GM19463 (cell line): Measurements from ENCODE around the gene OR51B4.
"Not testable (repeated sequence)": the region's sequence is repeated elsewhere in the genome, so short reads cannot be mapped to it uniquely, and the experiment has no call there.

ENCODE experiments used
- ATAC-seq: cut with Tn5 transposase; IDR thresholded peaks from one replicate; pipeline ENCODE4 v1.9.1; 2021; ENCODE audit warnings: mild to moderate bottlenecking, moderate library complexity; ENCODE audit not compliant: unreplicated experiment

The OR51B4 gene, protein sequence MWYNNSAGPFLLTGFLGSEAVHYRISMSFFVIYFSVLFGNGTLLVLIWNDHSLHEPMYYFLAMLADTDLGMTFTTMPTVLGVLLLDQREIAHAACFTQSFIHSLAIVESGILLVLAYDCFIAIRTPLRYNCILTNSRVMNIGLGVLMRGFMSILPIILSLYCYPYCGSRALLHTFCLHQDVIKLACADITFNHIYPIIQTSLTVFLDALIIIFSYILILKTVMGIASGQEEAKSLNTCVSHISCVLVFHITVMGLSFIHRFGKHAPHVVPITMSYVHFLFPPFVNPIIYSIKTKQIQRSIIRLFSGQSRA

GRCh38 chr11:5301846-5302245 is at the start of gene OR51B4:
Gene OR51B4, minus strand, starts transcription at chr11:5301946. Its CDS starts 0 bp downstream, at chr11:5301946.
- ATAC-seq: no peak

- ATAC-seq: no peak
Measured at GRCh38 chr11:5351208-5351607, 49.5 kb upstream of the OR51B4 start, which contains the start of gene OR51B6. Gene OR51B6, plus strand, starts transcription at chr11:5351508. Its CDS starts 0 bp downstream, at chr11:5351508.

GRCh38 chr11:5349550-5349949 is 47.8 kb upstream of the OR51B4 start:
- no peak for ATAC-seq

- ATAC-seq: no peak
Measured at GRCh38 chr11:5348551-5349194, 46.9 kb upstream of the OR51B4 start.

- ATAC-seq: no peak
Measured at GRCh38 chr11:5345831-5346230, 44.1 kb upstream of the OR51B4 start.

DNA sequence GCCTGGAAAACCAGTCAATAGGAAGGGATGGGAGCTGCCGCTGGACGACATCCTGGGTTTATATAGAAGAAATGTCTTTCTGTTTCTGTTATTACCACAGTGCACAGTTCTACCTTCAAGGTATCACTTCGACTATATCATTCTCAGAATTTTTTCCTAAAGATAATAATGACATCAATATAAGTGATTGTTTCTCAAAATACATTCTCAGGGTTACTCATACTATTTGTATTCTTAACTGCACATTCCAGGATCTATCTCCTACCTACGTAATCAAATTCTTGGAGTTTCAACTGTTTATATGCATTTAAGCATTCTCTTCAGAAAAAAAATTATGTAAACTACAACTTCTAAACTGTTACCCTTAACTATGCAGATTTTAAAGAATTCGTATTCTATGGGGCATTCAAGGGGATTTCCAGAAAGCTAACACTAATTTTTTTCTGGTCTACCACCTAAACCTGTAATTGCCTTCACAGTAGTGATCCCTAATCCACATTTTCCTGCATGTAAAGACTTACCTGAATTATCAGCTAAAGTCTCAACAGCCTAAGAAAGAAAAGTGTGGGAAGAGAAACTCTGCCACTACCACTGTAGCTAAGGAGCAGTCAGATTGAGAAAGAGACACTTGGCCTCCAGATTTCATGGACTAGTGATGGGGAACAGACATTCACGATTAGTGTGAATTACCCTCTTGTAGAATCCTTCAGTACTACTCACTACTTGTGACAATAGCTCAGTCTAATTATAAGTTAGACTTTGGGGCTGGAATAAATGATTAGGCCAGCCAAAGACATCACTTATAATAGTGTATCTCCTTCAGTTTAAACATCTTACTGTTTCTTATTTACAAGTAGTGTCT is 42.0 kb upstream of the OR51B4 start, which contains the start of gene OR51B5:
TSS of gene OR51B5 (minus strand) at position 51 of the 862 bp plus-strand sequence. CDS start at position 51, 0 bp downstream.
- no peak for ATAC-seq

GRCh38 chr11:5339771-5340322 is 38.1 kb upstream of the OR51B4 start:
- ATAC-seq: peak; percentile 73

DNA sequence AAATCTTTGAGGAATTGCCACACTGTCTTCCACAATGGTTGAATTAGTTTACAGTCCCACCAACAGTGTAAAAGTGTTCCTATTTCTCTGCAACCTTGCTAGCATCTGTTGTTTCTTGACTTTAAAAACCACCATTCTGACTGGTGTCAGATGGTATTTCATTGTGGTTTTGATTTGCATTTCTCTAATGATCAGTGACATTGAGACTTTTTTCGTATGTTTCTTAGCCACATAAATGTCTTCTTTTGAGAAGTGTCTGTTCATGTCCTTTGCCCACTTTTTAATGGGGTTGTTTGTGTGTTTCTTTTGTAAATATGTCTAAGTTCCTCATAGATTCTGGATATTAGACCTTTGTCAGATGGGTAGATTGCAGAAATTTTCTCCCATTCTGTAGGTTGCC is 35.5 kb upstream of the OR51B4 start:
- ATAC-seq: not testable (repeated sequence)

GRCh38 chr11:5336331-5336730 is 34.6 kb upstream of the OR51B4 start:
- no peak for ATAC-seq

DNA sequence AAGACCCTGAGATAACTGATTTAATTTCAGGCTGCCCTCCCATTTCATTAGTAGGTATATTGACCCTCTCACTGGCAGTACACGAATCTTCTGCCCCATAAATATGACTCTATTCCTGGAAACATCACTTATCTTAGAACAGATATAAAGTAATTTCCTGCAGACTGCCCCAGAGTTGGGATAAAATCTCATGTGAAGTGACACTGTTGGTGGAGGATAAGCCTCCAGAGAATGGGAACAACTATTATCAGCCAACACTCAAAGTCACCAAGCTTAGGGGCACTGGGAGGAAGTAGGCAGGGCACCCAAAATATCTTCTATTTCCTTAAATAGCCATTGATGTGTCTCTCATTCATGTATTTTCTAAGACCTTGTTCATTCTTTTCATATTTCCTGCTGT is 33.4 kb upstream of the OR51B4 start:
- ATAC-seq: no peak

DNA sequence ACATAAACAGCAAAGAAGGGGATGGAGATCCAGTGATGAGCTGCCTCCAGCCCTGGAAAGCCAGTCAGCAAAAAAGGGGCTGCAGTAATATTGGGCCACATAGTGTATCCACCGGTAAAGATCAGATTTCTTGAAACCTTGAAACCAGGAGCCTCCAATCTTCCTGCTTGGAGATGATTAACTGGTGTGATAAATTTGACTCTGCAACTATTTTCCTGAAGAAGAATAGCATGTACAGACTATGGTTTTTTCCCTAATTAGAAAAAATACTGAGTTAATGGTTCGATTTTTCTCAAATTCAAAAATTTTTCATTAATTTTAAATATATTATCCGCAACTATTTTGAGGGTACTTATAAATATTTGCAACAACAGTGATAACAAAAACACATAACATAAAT is 22.5 kb upstream of the OR51B4 start, which contains the start of gene OR51B2:
TSS of gene OR51B2 (minus strand) at position 101 of the 400 bp plus-strand sequence. CDS start at position 101, 0 bp downstream.
- no peak for ATAC-seq

GRCh38 chr11:5317292-5317691 is 15.5 kb upstream of the OR51B4 start:
- ATAC-seq: no peak

- ATAC-seq: not testable (repeated sequence)
Measured at GRCh38 chr11:5313326-5314023, 11.7 kb upstream of the OR51B4 start.

DNA sequence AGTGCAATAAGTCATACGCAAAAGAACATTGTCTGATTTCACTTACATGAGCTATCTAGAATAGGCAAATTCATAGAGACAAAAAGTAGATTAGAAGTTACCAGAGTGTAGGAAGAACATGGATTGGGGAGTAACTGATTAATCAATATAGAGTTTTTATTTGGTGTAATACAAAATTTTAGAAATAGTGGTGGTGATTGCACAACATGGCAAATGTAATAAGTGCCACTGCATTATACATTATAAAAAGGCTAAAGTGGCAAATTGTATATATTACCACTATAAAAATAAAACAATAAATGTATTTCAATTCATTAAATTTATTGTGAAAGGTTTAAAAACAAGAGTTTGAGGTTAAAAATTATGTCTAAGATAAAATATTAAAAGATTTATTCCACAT is 8.7 kb upstream of the OR51B4 start:
- no peak for ATAC-seq

DNA sequence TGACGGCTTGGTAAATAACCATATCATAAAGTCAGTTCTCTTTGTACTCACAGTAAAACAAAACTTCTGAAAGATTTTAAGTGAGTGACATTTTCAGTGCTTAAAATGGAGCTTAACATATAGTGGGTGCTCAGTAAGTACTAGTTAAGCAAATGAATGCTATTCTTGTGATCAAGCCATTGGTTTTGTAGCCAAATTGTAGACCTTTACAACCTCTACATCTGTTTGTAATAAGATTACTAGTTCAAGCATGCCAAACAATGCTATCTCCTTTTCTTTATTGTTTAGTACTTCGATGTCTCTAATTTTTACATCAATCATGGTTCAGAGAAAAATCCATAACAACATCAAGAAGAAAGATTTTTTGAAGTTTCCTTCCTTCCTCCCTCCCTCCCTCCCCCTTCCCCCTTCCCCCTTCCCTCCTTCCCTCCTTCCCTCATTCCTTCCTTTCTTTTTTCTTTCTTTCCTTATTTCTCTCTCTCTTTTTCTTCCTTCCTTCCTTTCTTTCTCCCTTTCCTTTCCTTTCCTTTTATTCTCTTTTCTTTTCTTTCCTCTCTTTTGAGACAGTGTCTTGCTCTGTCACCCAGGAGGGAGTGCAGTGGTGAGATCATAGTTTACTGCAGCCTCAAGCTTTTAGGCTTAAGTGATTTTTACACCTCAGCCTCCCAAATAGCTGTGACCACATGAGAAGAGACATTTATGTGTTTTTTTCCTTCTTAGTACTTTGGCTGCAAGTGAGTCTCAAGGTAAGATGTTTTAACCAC is 5.7 kb upstream of the OR51B4 start:
- ATAC-seq: no peak

- no peak for ATAC-seq
Measured at GRCh38 chr11:5304046-5304445, 2.3 kb upstream of the OR51B4 start.

DNA sequence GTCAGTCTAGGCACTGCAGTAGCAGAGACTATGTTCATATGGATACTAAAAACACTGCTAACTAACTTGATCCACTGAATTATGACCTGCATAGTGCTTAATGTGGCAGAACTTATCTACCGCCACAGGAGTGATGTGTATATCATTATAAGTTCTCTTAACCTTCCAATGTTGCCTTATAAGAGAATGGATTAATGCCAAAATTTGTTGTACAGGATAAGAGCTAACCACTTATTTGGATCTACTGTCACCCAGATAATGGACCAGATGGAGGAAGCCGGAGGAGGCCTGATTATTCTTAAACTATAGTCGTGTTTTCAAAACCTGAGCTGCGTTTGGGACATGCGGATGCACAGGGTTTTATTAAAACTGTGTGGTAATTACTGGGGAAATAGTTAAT is 1.9 kb upstream of the OR51B4 start:
- ATAC-seq: no peak

- no peak for ATAC-seq
Measured at GRCh38 chr11:5300251-5300650, 1.5 kb downstream of the OR51B4 start.

DNA sequence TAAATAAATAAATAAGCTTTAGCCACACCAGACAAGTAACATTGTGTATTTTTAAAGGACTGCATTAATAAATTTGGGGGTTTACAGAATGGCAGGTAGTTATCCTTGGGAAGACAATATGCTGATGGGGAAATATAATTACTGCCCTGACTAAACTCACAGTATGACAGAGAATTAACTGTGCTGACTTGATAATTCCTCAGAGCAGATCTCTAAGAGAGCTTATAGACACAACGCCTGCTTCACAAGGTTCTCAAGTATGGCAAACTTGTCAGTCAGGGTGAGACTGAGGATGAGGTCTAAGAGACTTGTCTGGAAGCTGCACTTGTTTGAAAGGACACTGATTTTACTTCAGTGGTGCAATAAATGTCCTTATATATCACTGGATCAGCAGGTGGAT is 3.3 kb downstream of the OR51B4 start:
- ATAC-seq: no peak
